Mucosa of descending colon (tissue), 3 donors: ENCODE results near the gene THOC1. TPM values are rescaled to one million over a fixed set of nuclear protein-coding genes. Genes with fewer than 3 reads are reported as not detected.

ENCODE experiments used
- ATAC-seq: fragments of 200-7000 bp; cut with Tn5 transposase; one replicate; pipeline ENCODE4 v1.9.1; 2020; ENCODE audit warnings: mild to moderate bottlenecking, moderate library complexity
- DNase-seq, 3 donors: peaks; one replicate each; pipeline ENCODE4 v3.0.0-alpha.2; 2020
- H3K36me3 ChIP-seq: fragments of 200-600 bp; one replicate; pipeline ENCODE4 v1.8.0; 2021; ENCODE audit warnings: low read depth, mild to moderate bottlenecking
- H3K4me1 ChIP-seq: fragments of 200-600 bp; one replicate; pipeline ENCODE4 v1.8.0; 2021; ENCODE audit warnings: low read depth, mild to moderate bottlenecking
- H3K4me3 ChIP-seq: fragments of 200-600 bp; one replicate; pipeline ENCODE4 v1.8.0; 2021; ENCODE audit warnings: mild to moderate bottlenecking
- H3K9me3 ChIP-seq: fragments of 200-600 bp; one replicate; pipeline ENCODE4 v1.8.0; 2021; ENCODE audit warnings: mild to moderate bottlenecking
- CTCF ChIP-seq: fragments of 200-600 bp; IDR thresholded peaks from one replicate; pipeline ENCODE4 v1.8.0; 2022; ENCODE audit warnings: antibody characterized with exemption, mild to moderate bottlenecking
- intact Hi-C, 2 donors: fragments of 100-400 bp; cut with DNase I in 1 of 2; cut with micrococcal nuclease in 1 of 2; formaldehyde crosslinking; loops; one replicate each; pipeline versions ENCODE4 v1.11.0 to v1.11.1; 2022; cut with DNase I, micrococcal nuclease
- total RNA-seq, 3 donors: library from RNA; stranded (reverse); fragmentation: NEBNext Ultra II Directional in 2 of 3; extraction: Animal tissue kit (Norgen Biotek cat#: 25700) in 2 of 3; gene quantifications; one replicate each; pipeline versions ENCODE4 v1.2.1 to v1.2.4, GENCODE V29; 2021 to 2023
- donor health status: DM: no; HTN: no; CAD: no; lungs with moderate emphysema.
- donor health status: DM: no; HTN: no; CAD: no.
- donor health status: DM: no; HTN: yes; CAD: no.

Gene THOC1
- total RNA-seq, 3 donors from 2014 or later, result 25.9 to 32.8 (median 27.6) TPM

GRCh38 chr18:199768-200167 is 68.1 kb downstream of the THOC1 start:
- no peaks in the 10 kb centered on the region for H3K9me3 ChIP-seq
- DNase-seq, result no peak
- no peak overlapping the region for H3K4me3 ChIP-seq
- H3K36me3 ChIP-seq, result no peaks in the 10 kb centered on the region
- intact Hi-C loops, result no loop called here
- TF ChIP-seq CTCF, result no peak
- no peaks in the 10 kb centered on the region for H3K4me1 ChIP-seq
- ATAC-seq, result no peak

DNA sequence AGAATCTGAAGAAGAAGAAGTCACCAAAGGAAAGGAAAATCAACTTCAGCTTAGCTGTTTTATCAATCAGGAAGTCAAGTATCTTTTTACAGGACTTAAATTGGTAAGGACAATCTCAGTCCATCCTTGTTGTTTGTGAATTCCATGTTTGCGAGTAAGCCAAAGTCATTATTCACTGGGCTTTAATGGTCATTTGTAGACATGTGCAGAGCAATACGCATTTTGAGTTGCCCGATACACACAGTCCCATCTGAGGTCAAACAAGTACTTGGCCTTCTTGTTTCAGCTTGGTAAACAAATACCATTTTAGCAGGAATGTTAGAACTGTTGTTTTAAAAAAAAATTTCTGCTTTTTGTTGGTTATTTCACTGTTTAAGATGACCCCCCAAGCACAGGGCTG is 68.6 kb downstream of the THOC1 start:
- no peak for TF ChIP-seq CTCF
- H3K9me3 ChIP-seq, result no peaks in the 10 kb centered on the region
- no peak for ATAC-seq
- no peak overlapping the region for H3K4me3 ChIP-seq
- H3K36me3 ChIP-seq, result no peaks in the 10 kb centered on the region
- intact Hi-C loops, result no loop called here
- H3K4me1 ChIP-seq, result no peaks in the 10 kb centered on the region
- DNase-seq, result no peak

DNA sequence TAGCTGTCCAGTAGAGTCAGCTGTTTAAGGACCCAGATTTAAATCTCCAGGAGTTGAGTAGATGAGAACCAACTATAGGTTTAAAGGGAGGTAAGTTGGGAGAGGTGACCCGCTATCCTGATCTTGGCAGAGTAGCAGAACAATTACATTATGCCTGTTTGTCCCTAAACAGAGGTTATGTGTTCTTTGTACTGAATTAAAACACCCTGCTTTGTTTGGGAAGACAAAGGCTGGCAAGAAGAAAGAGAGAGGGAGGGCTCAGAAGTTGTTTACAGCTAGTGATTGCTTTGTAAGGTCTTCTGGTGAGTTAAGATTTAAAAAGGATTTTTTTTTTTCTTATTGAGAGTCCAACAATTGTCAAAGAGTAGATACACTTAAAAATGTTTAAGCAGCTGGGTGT is 72.2 kb downstream of the THOC1 start:
- Histone ChIP-seq H3K4me1 (no peaks in the 10 kb centered on the region), H3K9me3 (no peaks in the 10 kb centered on the region), H3K36me3 (no peaks in the 10 kb centered on the region), H3K4me3 (no peak overlapping the region)
- intact Hi-C loops, result no loop called here
- no peak for TF ChIP-seq CTCF
- ATAC-seq, result no peak
- no peak for DNase-seq

DNA sequence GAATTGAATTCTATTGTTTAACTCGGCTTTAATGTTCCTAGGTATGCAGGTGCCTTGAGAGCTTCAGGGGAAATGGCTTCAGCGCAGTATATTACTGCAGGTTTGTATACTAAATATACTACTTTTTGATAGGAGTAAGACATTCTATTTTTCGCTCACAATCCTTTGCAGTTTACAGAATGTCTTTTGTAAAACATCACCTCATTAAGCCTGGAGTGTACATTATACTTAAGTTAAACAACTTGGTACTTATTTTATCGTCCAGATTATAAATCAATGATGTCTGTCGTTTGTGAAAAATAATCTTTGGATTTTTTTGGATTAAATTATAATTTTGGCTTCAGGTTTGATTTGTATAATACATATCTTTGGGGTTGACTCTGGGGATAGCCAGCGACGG is 75.0 kb downstream of the THOC1 start:
- ATAC-seq (no peak), DNase-seq (no peak)
- no peaks in the 10 kb centered on the region for H3K9me3 ChIP-seq
- no peaks in the 10 kb centered on the region for H3K4me1 ChIP-seq
- no peaks in the 10 kb centered on the region for H3K36me3 ChIP-seq
- intact Hi-C loops, result no loop called here
- TF ChIP-seq CTCF, result no peak
- no peak overlapping the region for H3K4me3 ChIP-seq

DNA sequence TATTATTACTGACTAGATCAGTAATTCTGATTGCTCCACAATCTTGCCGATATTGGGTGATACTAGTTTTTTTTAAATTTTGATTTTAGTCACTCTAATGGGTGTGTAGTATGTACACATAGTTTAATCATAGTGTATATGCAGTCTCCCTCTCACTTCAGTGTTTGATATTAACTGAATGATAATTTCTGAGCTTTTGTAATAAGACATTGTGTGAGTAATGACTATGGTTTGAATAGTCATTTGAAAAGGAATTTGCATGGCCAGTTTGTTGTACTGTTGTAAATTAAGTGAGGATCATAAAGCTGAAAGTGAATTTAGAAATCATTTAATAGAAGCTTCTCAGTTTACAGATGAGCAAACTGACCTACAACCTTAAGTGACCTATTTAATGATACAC is 76.1 kb downstream of the THOC1 start:
- Histone ChIP-seq H3K4me3 (no peak overlapping the region), H3K9me3 (no peaks in the 10 kb centered on the region), H3K36me3 (no peaks in the 10 kb centered on the region), H3K4me1 (no peaks in the 10 kb centered on the region)
- TF ChIP-seq CTCF, result no peak
- DNase-seq (no peak), ATAC-seq (no peak)
- intact Hi-C loops, result no loop called here

GRCh38 chr18:189254-189653 is 78.6 kb downstream of the THOC1 start:
- no peak for TF ChIP-seq CTCF
- DNase-seq, result no peak
- intact Hi-C loops, result no loop called here
- Histone ChIP-seq H3K9me3 (no peaks in the 10 kb centered on the region), H3K4me1 (no peaks in the 10 kb centered on the region), H3K4me3 (no peak overlapping the region), H3K36me3 (no peaks in the 10 kb centered on the region)
- no peak for ATAC-seq
